IPS DF 19.7 (cell line): ENCODE data around the gene PAQR4.
"Not testable (repeated sequence)": the region's sequence is repeated elsewhere in the genome, so short reads cannot be mapped to it uniquely, and the experiment has no call there.

Source experiments
- DNase-seq: peaks from one replicate; pipeline ENCODE4 v3.0.0-alpha.2; 2013; ENCODE audit warnings: low read depth, low spot score

Gene PAQR4

DNA sequence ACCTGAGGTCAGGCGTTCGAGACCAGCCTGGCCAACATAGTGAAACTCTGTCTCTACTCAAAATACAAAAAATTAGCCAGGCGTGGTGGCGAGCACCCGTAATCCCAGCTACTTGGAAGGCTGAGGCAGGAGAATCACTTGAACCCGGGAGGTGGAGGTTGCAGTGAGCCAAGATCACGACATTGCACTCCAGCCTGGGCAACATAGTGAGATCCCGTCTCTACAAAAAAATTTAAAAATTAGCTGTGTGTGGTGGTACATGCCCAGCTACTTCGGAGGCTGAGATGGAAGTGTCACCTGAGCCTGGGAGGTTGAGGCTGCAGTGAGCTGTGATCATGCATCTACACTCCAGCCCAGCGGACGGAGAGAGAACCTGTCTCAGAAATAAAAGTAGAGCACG, 25.4 kb upstream of the PAQR4 start:
- DNase-seq: not testable (repeated sequence)

GRCh38 chr16:2946649-2947048, 22.5 kb upstream of the PAQR4 start:
- no peak for DNase-seq

DNA sequence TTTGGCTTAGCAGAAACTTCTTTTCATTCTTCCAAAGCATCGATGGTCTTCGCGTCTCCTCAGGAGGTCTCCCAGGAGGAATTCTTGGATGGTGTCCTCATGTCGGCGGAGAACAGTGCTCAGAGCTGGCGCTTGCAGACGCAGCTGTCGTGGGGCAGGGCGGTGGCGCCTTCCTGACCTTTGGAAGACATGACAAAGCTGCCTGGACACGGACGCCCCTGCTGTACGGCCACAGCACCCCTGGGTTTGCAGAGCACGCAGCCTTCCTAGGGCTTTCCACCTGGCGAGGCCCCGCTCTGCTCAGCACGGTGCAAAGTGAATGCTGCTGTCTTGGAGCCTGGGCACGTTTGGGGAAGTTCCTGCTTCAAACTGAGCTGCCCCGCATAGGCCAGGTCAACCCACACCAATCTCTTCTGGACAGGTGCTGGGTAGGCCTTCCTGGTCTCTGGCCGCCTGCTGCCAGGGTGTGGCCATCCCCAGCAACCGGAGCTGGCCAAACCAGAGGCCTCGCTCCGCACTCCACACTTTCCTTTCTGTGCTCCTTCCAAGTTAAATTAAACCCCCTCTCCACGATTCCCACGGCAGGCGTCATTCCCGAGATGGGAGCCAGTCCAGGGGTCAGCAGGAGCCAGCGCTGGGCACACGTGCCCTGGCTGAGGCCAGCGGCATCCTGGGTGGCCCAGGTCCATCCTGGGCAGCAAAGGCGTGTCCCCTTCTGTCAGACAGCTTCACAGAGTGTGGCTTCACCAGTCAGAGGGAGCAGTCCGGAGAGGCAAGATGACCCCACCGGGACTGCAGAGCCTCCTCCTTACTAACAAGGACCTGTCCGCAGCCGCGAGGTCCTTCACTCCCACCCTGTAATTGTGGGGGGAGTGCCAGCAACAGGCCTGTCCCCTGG, 20.1 kb upstream of the PAQR4 start:
- no peak for DNase-seq

GRCh38 chr16:2949705-2950352, 19.3 kb upstream of the PAQR4 start:
- no peak for DNase-seq

DNA sequence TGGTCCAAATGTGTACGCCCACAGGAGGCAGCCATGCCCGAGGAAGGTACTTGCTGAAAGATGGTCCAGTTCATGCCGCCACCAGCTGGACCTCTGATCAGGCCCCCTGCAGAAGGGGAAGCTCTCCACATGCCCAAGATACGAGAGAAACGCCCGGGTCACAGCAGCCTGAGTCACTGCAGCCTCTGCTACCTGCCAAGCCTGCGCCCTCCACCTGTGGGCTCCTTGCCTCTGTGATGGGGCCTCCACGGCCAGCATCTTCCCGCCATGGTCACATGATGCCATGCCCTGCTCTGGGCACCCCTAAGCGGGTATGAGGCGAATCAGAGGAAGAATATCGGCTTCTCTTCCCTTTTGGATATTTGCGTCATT, 18.8 kb upstream of the PAQR4 start:
- no peak for DNase-seq

GRCh38 chr16:2950773-2951172, 18.4 kb upstream of the PAQR4 start:
- DNase-seq: no peak

DNA sequence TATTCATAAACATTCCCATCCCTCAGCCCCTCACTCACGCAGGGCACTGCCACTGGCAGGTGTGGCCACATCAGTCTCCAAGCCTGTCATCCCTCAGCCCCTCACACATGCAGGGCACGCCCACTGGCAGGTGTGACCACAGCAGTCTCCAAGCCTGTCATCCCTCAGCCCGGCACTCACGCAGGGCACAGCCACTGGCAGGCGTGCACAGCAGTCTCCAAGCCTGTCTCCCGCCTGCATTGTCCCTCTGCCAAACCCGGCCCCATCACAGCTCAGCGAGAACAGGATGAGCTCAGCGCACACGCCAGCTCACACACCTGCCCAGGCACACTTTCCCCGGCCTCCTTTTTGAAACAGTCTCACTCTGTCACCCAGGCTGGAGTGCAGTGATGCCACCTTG, 16.5 kb upstream of the PAQR4 start:
- DNase-seq: no peak

- DNase-seq: no peak
Observed at GRCh38 chr16:2953706-2954627, 15.2 kb upstream of the PAQR4 start.

DNA sequence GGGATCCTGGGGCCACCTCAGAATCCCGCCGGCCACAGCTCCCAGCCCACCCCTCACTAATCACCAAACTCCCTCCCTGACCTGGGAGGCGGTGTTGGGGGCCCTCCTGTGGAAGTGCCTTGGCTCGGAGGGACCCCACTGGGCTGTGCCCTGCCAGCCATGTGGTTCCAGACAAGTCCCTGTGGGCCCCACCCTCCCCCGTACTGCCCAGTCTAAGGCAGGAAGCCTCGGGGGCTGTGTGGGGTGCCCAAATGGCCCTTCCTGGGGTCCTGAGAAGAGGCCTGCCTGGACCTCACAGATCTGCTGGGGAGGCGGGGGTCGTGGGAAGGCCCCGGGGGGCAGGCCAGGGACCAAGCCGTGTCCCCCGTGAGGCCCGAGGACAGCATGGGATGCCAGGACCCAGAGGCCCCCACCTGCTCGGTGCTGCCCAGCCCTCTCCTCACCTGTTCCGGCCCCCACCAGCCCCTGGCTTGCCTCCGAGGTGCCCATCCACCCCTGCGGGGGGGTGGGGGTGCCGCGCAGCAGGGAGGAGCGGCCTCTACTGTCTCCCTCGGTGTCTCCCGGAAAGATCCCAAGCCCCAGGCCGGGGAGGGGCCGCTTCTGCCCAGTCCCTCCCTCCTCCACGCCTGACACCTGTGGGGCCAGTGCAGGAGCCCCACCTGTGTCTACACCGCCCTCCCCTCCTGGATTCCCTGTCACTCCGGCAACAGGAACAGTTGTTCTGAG, 14.3 kb upstream of the PAQR4 start:
- no peak for DNase-seq

DNA sequence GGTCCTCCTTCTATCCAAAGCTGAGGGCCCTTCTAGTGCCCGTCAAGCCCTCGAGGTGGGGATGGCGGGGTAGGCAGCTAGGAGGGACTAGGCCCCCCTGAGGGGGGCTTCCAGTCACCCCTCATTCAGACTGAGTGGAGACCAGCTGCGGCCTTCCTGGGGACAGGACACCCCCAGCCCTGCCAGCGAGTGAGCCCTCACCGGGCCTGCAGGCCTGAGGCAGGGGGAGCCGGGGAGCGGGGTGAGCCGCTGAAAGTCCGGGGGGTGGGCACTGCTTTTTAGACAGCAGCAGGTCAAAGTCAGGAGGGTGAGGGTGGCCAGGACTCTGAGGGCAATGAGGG, 13.7 kb upstream of the PAQR4 start:
- DNase-seq: no peak

DNA sequence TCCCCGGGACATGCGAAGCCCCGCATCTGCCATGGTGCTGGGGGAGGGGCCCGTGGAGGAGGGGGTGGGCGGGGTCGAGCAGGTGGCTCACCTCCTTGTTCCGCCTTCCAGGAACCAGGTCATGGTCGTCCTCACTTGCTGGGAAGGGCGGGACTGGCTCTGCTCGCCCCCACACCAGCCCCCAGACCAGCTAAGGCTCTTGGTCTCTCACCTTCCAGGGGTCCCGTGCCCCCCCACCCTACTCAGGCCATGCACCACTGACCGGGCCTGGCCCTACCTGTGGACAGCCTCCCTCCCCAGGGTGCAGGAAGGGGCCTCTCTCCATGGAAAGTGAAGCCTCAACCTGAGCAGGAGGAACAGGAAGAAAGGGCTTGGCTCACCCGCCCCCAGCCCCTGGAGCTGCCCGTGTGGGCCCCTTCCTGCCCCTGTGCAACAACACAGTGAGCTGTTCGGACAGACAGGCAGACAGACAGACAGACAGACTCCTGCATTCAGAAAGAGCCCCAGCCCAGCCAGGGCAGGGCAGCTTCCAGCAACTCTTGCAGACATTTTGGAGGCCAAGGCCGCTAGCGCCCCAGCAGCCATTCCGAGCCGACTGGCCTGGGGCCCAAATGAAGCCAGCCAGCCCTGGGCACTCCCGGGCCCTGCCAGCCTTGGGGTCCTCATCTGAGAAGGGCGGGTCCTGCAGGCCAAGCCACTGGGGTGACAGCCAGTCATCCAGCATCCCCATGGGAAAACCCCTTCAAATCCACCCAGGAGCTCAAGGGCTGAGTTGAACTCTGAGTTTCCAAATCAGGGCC, 13.2 kb upstream of the PAQR4 start:
- no peak for DNase-seq

DNA sequence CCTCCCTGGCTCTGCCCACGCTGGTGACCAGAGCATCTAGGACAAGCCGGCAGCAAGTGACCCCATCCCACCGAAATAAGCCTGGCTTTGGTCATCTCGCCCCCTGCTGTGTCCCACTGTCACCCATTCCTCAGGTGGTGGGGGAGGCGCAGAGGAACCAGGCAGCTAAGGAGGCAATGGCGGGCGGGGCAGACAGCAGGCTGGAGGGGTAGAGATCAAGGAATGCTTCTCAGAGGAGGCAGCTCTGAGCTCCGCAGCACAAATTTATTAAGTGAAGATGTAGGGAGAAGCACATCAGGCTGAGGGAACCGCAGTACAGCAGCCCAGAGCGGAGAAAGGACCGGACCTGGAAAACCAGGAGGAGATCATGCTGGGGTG, 12.6 kb upstream of the PAQR4 start:
- DNase-seq: no peak

GRCh38 chr16:2959206-2959605, 9.9 kb upstream of the PAQR4 start:
- DNase-seq: no peak

DNA sequence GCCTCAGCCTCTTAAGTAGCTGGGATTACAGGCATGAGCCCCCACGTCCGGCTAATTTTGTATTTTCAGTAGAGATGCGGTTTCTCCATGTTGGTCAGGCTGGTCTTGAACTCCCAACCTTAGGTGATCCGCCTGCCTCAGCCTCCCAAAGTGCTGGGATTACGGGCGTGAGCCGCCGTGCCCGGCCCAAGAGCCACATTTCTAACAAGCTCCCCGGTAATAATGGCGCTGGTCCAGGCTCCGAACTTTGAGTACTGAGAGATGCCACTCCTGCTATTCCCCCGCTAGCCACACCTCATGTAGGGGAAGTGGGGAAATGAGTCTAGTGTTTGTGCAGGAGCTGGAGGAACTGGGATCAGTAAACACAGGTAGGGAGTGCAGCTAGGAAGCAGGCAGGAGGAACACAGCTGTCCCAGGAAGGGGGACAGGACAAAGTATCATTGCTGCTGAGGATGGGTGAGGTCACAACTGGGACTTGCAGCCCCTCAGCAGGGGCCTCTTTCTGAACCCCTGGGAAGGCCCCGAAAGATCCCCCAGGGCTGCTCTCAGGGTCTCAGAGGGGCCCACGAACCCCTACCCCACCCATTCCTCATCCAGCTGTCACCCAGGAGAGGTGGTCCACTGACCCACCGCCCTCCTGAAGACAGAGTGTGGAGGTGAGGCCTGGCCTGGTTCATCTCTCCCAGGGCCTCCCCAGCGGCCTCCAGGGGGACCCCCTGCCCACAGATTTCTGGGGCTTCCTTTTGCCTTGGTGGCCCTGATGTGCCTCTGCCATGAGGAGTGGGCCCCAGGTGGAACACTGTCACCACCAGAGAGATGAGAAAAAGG, 8.8 kb upstream of the PAQR4 start:
- DNase-seq: no peak

DNA sequence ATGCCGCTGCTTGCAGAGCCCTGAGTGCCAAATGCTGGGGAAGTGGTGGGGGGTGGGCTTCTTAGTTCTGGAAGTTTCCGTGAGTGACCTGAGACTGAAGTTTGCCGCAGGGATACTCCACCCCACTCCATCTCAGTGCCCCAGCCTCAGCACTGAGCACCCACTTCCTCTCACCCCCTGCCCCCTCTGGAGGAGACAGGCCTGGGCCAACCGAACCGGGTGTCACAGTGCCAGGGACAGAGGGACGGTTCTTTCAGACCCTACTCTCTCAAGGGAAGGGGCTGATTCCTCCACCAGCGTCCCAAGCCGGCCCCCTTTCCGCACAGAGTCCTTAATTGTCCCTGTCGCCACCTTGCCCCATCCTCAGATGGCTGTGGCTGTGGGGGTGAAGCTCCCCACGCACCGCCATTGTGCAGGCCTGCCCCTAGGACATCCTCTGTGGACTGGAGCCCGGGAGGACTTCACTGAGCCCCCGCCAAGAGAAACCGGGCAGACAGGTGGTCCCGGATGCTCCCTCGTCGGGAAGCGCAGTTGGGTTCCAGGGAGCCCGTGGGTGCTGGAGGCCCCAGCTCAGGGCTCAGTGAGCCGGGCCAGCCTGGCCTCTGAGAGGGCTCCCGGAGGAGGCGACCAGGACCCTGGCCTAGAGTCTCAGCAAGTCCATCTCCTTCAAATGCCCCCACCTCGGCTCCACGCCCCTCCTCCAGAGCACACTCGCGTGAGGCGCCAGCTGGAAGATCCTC, 6.6 kb upstream of the PAQR4 start:
- DNase-seq: no peak

DNA sequence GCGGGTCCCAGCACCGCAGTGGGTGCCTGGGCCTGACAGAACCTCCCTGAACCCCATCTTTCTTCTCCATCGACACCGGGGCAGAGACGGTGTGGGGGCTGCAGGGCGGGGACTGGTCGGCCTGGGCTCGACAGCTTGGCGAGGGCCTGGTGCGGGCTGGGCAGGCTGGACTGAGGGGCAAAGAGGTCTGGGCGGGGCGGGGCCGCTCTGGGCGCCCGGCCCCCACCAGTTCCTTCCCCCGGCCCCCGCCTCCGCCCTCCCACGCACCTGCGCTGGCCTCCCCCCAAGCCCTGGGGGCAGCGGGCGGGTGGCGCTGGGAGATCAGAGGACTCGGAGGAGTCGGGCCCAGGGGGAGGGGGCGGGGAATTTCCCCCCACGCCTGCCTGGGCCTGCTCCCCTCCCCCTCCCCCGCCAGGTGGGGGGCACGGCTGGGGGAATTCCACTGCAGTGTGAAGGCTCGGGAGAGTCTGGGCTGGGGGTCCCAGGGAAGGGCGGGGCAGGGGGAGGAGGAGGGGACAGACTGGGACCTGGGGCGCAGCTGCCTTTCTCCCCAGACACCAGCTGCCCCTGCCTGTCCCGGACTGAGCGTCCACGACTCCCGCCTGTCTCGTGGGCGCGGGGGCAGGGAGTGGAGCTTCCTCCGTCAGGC, 6.0 kb upstream of the PAQR4 start:
- DNase-seq: no peak

DNA sequence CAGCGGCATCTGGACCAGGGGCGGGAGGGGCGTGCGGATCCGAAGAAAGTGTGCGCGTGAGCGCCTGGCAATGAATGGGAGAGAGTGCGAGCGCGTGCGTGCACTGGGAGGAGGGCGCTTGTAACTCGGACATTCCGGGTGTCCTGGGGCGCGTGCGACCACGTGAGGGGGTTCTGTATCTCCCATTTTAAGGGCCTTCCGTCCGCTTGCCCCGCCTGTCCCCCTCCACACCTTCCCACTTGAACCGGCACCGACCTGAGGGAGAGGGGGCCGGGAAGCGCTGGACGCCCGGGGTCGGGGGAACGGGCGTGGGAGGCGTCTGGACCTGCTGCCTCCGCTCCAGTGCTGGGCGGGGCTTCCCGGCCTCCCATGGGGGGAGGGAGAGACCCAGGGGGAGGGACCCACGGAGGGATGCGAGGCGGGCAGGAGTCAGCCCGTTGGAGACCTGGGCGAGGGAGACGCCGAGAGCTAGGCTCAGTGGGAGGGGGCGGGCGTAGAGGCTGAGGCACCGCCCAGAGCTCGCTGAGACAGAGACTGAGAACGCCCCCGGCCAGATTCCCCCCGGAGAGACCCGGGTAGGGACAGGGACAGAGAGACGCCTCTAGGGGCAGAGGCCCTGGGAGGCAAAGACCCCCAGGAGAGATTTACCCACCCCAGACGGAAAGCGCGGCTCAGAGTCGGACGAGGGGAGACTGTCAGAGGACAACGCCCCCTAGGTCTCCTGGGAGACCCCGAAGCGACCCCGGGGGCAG, 5.2 kb upstream of the PAQR4 start, which contains the start of gene KREMEN2:
TSS of gene KREMEN2 (plus strand) at position 553 of the 752 bp plus-strand sequence. CDS start 246 bp downstream, outside the sequence.
- DNase-seq: no peak
